GM18517 (cell line): ENCODE results near the gene CRLF3.
"Not testable (repeated sequence)": the region's sequence is repeated elsewhere in the genome, so short reads cannot be mapped to it uniquely, and the experiment has no call there.

Experiments used
- ATAC-seq: cut with Tn5 transposase; IDR thresholded peaks from one replicate; pipeline ENCODE4 v1.9.1; 2021; ENCODE audit warnings: mild to moderate bottlenecking, moderate library complexity; ENCODE audit not compliant: unreplicated experiment

Gene CRLF3, protein sequence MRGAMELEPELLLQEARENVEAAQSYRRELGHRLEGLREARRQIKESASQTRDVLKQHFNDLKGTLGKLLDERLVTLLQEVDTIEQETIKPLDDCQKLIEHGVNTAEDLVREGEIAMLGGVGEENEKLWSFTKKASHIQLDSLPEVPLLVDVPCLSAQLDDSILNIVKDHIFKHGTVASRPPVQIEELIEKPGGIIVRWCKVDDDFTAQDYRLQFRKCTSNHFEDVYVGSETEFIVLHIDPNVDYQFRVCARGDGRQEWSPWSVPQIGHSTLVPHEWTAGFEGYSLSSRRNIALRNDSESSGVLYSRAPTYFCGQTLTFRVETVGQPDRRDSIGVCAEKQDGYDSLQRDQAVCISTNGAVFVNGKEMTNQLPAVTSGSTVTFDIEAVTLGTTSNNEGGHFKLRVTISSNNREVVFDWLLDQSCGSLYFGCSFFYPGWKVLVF

GRCh38 chr17:30824356-30825145 is at the start of gene CRLF3:
Gene CRLF3 (minus strand): TSS chr17:30824692. CDS start chr17:30824651, 41 bp downstream.
- peak; percentile 76 for ATAC-seq

DNA sequence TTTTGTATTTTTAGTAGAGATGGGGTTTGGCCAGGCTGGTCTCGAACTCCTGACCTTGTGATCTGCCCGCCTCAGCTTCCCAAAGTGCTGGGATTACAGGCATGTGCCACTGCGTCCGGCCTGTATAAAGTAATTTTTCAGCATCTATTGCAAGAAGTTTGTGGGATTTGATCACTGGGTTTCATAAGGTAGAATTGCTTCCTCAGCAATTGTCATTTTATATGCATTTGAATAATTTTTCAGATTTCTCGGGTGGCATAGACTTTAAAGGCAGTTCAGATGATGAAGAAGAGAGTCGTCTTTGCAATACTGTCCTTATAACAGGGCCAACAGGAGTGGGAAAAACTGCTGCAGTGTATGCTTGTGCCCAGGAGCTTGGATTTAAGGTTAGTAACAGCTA is 44.5 kb upstream of the CRLF3 start:
- no peak for ATAC-seq

DNA sequence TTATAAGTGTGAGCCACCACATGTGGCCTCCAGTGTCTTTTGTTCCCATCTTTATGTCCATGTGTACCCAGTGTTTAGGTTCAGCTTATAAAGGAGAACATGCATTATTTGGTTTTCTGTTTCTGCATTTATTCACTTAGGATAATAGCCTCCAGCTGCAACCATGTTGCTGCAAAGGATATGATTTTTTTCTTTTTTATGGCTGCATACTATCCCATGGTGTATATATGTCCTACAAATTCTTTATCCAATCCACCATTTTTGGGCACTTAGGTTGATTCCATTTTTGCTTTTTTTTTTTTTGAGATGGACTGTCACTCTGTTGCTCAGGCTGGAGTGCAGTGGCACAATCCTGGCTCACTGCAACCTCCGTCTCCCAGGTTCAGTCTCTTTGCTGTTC is 40.1 kb upstream of the CRLF3 start:
- no peak for ATAC-seq

GRCh38 chr17:30858556-30859250 is 34.2 kb upstream of the CRLF3 start:
- no peak for ATAC-seq

DNA sequence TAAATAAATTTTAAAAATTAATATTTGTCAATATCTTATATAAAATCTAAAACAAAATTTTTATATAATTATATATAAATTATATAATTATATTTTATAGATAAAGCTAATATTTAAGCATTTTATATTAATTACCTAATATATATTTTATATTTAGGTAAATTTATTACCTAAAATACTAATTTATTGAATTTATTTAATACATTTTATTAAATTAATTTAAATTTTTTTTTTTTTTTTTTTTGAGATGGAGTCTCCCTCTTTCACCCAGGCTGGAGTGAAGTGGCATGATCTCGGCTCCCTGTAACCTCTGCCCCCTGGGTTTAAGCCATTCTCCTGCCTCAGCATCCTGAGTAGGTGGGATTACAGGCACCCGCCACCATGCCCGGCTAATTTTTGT is 29.7 kb upstream of the CRLF3 start:
- ATAC-seq, result no peak

- ATAC-seq, result no peak
Measured at GRCh38 chr17:30848021-30848420, 23.5 kb upstream of the CRLF3 start.

DNA sequence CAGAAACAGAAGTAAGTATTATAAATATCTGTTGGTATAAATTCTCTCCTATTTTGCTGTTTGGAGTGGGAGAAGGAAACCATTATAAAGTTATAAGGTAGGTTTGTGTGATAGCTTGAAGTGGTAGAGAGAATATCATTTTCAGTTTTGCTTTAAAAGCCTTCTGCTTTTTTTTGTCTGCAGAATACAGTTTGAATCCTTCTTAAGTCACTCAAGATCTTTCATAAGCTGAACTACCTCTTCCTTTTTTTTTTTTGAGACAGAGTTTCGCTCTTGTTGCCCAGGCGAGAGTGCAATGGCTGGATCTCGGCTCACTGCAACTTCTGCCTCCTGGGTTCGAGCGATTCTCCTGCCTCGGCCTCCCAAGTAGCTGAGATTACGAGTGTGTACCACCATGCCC is 16.3 kb upstream of the CRLF3 start:
- no peak for ATAC-seq

DNA sequence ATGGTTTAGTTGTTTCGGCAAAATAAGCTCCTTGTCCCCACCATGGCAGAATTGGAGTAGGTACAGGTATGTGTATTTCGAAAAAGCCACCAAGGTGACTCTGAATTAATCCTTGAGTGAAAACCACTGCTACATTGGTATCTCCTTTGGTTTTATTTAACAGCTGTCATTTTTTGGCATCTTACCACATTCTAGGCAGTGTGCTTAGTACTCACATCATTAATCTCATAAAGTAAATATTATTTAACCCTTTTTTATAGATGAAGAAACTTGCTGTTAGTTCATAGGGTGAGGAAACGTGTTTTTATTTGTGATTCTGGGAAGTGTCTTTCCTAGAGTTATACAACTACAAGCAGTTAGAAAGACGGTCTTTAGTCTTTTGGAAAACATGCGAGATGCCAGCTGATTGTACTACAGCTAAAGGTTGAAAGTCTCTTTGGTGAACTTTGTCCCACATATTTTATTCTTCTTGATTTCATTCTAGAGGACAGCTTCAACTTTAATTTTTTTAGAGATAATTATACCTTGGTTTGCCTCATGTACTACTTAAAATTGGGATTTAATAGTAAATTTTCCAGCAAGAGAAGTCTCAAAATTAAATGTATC is 13.8 kb upstream of the CRLF3 start:
- ATAC-seq, result no peak

GRCh38 chr17:30832438-30833124 is 8.1 kb upstream of the CRLF3 start:
- ATAC-seq, result no peak

DNA sequence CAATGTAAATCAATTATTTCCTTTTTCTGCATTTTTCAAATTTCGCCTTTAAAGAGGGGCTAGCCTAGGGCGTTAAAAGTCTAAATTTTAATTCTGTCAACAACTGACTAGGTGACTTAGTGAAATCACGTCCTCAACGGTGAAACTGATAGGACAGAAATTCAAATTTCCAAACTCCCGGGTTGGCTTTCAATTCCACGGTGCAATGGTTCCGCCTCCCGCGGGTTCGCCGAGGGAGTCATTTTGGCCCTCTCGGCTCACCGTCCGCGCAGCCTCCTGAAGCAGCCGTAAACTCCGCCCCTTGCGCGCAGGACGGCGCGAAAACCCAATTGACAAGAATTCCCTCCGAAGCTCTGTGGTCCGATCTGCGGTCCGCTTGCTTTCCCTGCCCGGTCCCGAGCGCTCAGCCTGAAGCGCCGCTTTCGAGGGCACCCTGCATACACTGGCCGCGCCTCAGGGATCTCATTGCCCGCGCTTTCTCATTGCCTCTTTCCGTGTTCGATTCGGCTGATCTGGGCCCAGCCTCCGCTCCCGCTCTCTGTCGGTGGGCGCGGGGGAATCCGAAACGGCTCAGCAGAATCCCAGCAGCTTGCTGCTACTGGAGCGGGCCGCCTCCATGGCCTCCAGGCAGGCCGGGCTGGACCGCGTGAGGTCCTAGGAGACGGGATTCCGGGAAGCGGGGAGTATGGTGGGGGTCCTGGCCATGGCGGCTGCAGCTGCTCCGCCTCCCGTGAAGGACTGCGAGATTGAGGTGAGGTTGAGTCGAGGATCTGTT is 7.4 kb upstream of the CRLF3 start, which contains the start of gene ATAD5:
Gene ATAD5 (plus strand): TSS at position 304 of the 775 bp plus-strand sequence. CDS start 382 bp downstream, at position 686.
- peak; percentile 55 for ATAC-seq

GRCh38 chr17:30831257-30831656 is 6.8 kb upstream of the CRLF3 start:
- no peak for ATAC-seq

DNA sequence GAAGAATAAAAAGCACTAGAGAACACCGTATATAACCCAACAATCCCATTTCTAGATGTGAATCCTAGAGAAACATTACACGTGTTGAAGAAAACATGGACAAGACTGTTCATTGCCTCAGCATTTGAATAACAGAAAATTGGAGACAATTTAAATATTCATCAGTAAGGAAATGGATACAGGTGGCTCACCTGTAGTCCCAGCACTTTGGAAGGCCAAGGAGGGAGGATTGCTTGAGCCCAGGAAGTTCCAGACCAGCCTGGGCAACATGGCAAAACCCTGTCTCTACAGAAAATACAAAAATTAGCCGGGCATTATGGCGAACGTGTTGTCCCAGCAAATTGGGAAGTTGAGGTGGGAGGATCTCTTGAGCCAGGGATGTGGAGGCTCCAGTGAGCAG is 4.5 kb upstream of the CRLF3 start:
- ATAC-seq, result no peak

GRCh38 chr17:30827082-30827481 is 2.6 kb upstream of the CRLF3 start:
- no peak for ATAC-seq

DNA sequence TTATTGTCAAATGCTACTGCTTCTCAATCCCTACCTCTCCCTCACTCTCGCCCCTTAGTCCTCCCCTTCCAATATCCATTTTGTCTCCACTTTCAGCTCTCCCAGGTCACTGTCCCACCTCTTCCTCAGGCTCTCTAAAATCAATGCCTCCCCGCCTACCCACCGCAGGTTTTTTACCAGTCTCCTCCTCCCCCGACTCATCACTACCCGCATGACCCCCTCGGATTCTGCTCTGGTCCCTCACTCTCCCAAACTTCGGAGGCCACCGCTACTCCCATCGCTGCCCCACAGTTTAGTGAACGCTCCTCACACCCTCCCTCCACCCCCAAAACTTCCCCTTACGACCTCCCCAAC is 513 bp downstream of the CRLF3 start:
- no peak for ATAC-seq

GRCh38 chr17:30823421-30823820 is 1.1 kb downstream of the CRLF3 start:
- no peak for ATAC-seq

- not testable (repeated sequence) for ATAC-seq
Measured at GRCh38 chr17:30822919-30823318, 1.6 kb downstream of the CRLF3 start.

DNA sequence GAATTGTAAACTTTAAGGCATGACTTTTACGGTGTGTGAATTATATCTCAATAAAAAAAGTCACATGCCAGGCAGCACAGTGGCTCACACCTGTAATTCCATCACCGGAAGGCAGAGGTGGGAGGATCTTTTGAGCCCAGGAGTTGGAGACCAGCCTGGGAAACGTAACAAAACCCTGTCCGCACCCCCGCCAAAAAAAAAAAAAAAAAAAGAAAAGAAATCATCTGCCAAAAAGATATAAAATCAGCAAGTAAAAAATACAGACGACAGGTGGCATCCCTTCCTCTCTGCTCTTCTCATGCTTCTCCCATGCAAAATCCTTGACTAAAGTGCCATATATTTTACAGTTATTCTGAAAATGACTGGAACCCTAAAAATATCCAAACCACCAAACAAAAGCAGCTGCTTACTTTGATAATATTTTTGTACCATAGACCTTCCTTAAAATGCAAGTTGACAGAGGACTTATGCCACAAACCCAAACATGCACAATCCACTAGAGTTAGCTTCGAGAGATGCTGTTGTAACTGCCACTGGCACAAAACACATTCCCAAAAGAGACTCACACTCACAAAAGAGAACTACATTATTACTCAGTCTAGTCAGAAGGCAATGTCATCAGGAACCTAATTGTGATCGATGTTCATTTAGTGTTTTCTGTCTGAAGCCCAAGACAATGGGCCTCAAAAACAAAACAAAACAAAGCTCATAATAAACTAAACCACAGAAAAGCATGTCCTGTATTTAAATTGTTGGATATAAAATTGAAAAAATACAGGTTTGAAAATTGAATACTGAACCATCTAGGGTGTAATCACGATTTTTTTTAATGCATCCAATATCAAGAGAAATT is 2.4 kb downstream of the CRLF3 start:
- no peak for ATAC-seq

GRCh38 chr17:30819971-30820705 is 4.4 kb downstream of the CRLF3 start:
- ATAC-seq, result no peak
